Measurements from ENCODE around the gene FBXW5. TPM values are rescaled to one million over a fixed set of nuclear protein-coding genes. Genes with fewer than 3 reads are reported as not detected.

Gene FBXW5
- total and polyA plus RNA-seq, 9 of the 15 experiments (the other 6 are each of a cell fraction or from before 2014, with no cell fraction given): 0.21 to 128 (median 37.0) TPM

- TF ChIP-seq, protein P1, sequence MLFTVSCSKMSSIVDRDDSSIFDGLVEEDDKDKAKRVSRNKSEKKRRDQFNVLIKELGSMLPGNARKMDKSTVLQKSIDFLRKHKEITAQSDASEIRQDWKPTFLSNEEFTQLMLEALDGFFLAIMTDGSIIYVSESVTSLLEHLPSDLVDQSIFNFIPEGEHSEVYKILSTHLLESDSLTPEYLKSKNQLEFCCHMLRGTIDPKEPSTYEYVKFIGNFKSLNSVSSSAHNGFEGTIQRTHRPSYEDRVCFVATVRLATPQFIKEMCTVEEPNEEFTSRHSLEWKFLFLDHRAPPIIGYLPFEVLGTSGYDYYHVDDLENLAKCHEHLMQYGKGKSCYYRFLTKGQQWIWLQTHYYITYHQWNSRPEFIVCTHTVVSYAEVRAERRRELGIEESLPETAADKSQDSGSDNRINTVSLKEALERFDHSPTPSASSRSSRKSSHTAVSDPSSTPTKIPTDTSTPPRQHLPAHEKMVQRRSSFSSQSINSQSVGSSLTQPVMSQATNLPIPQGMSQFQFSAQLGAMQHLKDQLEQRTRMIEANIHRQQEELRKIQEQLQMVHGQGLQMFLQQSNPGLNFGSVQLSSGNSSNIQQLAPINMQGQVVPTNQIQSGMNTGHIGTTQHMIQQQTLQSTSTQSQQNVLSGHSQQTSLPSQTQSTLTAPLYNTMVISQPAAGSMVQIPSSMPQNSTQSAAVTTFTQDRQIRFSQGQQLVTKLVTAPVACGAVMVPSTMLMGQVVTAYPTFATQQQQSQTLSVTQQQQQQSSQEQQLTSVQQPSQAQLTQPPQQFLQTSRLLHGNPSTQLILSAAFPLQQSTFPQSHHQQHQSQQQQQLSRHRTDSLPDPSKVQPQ (CRISPR knock-in tag; IDR thresholded peaks at IDR 0.05; ENCODE audit: borderline replicate concordance): no peak
- TF ChIP-seq HIVEP1 (CRISPR knock-in tag; IDR thresholded peaks at IDR 0.05) (no peak), TAF1 (IDR thresholded peaks at IDR 0.05; ENCODE audit: control insufficient read depth, extremely low read depth, insufficient read depth, low read length, severe bottlenecking) (no peak), JUN (IDR thresholded peaks at IDR 0.05; ENCODE audit: borderline replicate concordance, low read depth, low read length) (no peak), JUN (CRISPR knock-in tag; IDR thresholded peaks at IDR 0.05; ENCODE audit: borderline replicate concordance) (no peak), MYC (IDR thresholded peaks at IDR 0.05; ENCODE audit: low read depth, low read length) (no peak), MYC (CRISPR knock-in tag; IDR thresholded peaks at IDR 0.05; ENCODE audit: borderline replicate concordance, low read depth) (no peak), XRCC4 (IDR thresholded peaks at IDR 0.05; ENCODE audit: extremely low read depth, insufficient read depth, insufficient read length) (no peak), CCAR2 (IDR thresholded peaks at IDR 0.05; ENCODE audit: low read depth, low read length) (no peak), TGIF2 (CRISPR knock-in tag; IDR thresholded peaks at IDR 0.05) (no peak)
- TF ChIP-seq, protein P2, sequence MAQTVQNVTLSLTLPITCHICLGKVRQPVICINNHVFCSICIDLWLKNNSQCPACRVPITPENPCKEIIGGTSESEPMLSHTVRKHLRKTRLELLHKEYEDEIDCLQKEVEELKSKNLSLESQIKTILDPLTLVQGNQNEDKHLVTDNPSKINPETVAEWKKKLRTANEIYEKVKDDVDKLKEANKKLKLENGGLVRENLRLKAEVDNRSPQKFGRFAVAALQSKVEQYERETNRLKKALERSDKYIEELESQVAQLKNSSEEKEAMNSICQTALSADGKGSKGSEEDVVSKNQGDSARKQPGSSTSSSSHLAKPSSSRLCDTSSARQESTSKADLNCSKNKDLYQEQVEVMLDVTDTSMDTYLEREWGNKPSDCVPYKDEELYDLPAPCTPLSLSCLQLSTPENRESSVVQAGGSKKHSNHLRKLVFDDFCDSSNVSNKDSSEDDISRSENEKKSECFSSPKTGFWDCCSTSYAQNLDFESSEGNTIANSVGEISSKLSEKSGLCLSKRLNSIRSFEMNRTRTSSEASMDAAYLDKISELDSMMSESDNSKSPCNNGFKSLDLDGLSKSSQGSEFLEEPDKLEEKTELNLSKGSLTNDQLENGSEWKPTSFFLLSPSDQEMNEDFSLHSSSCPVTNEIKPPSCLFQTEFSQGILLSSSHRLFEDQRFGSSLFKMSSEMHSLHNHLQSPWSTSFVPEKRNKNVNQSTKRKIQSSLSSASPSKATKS (CRISPR knock-in tag; IDR thresholded peaks at IDR 0.05): no peak
Measured at GRCh38 chr9:136951541-136952320, 7.2 kb upstream of the FBXW5 start, which contains the start of gene LCN12 (continued).

Measured in K562 (cell line).